Muscle of arm (tissue), 12 donors: ENCODE results near the gene PBX1. TPM values are rescaled to one million over a fixed set of nuclear protein-coding genes. Genes with fewer than 3 reads are reported as not detected.

Experiments
- DNase-seq: peaks from one replicate; pipeline ENCODE4 v3.0.0-alpha.2; 2013
- polyA plus RNA-seq, 12 donors: library from polyadenylated mRNA; unstranded; fragments of 120-200 nt; gene quantifications; one replicate each; pipeline ENCODE4 v1.2.1, GENCODE V29; 2013; ENCODE audit not compliant: insufficient read length in 12 of 12

PBX1 gene
- polyA plus RNA-seq, 12 donors: 51.0 to 92.3 (median 66.6) TPM

- no peak for DNase-seq
Measured at GRCh38 chr1:164861632-164862031, 302.6 kb downstream of the PBX1 start.

- no peak for DNase-seq
Measured at GRCh38 chr1:164863056-164863455, 304.1 kb downstream of the PBX1 start.

GRCh38 chr1:164864161-164864560 lies 305.2 kb downstream of the PBX1 start:
- no peak for DNase-seq

- no peak for DNase-seq
Measured at GRCh38 chr1:164865385-164865784, 306.4 kb downstream of the PBX1 start.

GRCh38 chr1:164867590-164867989 lies 308.6 kb downstream of the PBX1 start:
- no peak for DNase-seq

GRCh38 chr1:164868990-164869389 lies 310.0 kb downstream of the PBX1 start:
- no peak for DNase-seq

- no peak for DNase-seq
Measured at GRCh38 chr1:164875518-164875917, 316.5 kb downstream of the PBX1 start.

GRCh38 chr1:164876398-164877116 lies 317.6 kb downstream of the PBX1 start:
- no peak for DNase-seq

GRCh38 chr1:164880199-164880598 lies 321.2 kb downstream of the PBX1 start:
- no peak for DNase-seq

- no peak for DNase-seq
Measured at GRCh38 chr1:164880644-164881043, 321.7 kb downstream of the PBX1 start.

- DNase-seq: no peak
Measured at GRCh38 chr1:164885311-164885710, 326.3 kb downstream of the PBX1 start.

- DNase-seq: no peak
Measured at GRCh38 chr1:164886101-164886500, 327.1 kb downstream of the PBX1 start.

- no peak for DNase-seq
Measured at GRCh38 chr1:164891615-164892014, 332.6 kb downstream of the PBX1 start.

GRCh38 chr1:164895026-164895912 lies 336.3 kb downstream of the PBX1 start:
- no peak for DNase-seq

GRCh38 chr1:164901031-164901430 lies 342.0 kb downstream of the PBX1 start:
- DNase-seq: no peak
